Stimulated activated CD8-positive, alpha-beta memory T cell treated with anti-CD3 and anti-CD28 coated beads, Interleukin-7, amount 100 ng/mL, for 1 hour (primary cell): Measurements from ENCODE around the gene MMP7.
"Not testable (repeated sequence)": the region's sequence is repeated elsewhere in the genome, so short reads cannot be mapped to it uniquely, and the experiment has no call there.

Experiments used
- DNase-seq, 2 donors: peaks; one replicate each; pipeline ENCODE4 v3.0.0-alpha.2; 2020; ENCODE audit warnings: low read depth in 2 of 2

The MMP7 gene

GRCh38 chr11:102538932-102539331 lies 8.4 kb upstream of the MMP7 start:
- DNase-seq = no peak

GRCh38 chr11:102534261-102534872 lies 3.8 kb upstream of the MMP7 start:
- DNase-seq = no peak

GRCh38 chr11:102528618-102529017 lies 1.9 kb downstream of the MMP7 start:
- DNase-seq = no peak

- no peak for DNase-seq
Observed at GRCh38 chr11:102527684-102528083, 2.9 kb downstream of the MMP7 start.

DNA sequence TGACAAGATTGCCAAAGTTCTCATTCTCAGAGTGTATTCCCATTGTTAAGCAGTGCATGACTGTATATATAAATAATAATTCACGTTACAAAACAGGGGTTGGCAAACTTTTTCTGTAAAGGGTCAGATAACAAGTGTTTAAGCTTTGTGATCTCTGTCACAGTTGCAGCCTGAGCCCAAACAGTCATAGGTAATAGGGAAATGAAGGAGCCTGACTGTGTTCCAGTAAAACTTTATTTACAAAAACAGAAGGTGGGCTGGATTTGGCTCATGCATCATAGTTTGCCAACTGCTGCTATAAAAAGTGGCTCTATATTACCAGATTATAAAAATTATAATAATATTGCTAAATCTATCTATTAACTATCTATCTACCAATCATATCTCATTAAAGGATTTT lies 3.5 kb downstream of the MMP7 start:
- no peak for DNase-seq

DNA sequence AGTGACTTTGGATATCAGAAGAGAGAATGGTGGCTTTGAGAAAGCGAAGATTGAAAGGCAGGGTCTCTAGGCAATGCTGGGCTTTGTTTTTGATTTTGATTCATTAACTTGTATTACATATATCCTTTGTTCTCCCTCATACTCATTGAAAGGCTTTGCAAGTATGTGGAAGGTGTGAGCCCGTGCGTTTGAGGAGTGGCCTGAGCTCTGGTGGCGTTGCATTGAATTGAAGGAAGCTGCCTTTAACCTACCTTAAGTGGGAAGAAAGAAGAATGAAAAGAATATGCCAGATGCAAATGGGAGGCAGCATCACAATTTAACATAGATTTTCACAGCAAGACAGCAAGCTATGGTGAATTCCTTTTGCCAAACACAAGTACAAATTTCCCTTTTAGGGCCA lies 6.7 kb downstream of the MMP7 start:
- no peak for DNase-seq

GRCh38 chr11:102523189-102523570 lies 7.4 kb downstream of the MMP7 start:
- no peak for DNase-seq

DNA sequence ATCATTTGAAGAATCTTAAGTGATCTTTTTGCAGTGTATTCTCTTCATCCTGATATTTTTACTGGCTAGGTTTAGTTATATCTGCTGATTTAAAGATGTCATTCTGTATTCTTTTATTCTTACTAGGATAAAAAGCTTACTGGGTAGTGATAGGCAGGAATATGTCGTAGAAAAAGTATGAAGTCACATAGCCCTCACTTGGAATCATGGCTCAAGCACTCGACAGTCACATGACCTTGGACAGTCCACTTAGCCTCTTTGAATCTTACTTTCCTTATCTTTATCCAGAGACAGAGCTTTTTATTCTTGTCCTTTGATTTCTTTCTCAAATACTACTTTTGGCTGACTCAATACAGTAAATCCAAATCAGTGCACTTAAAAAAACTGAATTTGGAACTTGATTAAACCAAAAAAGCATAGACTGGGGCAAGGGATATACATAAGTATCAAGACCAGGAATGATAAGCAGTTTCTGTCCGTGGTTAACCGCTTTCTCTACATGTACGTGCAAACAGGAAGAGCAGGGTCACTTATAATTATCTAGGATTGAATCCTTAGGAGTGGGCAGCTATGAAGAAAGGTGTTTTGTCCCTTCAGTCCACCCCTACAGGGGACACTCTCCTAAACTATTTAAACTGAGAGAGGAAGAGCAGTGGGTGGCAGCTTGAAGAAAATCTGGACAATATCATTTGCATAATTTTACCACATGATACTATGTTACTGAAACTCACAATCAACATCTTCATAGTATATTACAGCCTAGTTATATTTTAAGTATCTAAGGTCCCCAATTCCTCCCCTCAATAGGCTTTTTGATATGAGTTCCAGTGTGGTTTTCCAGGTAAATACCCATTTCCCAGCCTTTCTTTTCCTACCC lies 8.0 kb downstream of the MMP7 start:
- no peak for DNase-seq

- no peak for DNase-seq
Observed at GRCh38 chr11:102521121-102521520, 9.4 kb downstream of the MMP7 start.

GRCh38 chr11:102520514-102520913 lies 10.0 kb downstream of the MMP7 start:
- no peak for DNase-seq

GRCh38 chr11:102518296-102519094 lies 12.1 kb downstream of the MMP7 start:
- no peak for DNase-seq

DNA sequence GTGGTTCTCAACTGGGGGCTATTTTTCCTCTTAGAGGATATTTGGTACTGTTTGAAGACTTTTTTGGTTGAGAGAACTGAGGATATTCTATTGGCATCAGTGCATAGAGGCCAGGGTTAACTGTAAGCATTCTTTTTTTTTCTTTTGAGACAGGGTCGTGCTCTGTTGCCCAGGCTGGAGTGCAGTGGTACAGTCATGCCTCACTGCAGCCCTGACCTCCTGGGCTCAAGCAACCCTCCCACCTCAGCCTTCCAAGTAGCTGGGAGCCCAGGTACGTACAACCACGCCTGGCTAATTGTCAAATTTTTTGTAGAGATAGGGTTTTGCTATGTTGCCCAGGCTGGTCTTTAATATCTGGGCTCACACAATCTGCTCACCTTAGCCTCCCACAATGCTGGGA lies 12.9 kb downstream of the MMP7 start:
- DNase-seq = no peak

DNA sequence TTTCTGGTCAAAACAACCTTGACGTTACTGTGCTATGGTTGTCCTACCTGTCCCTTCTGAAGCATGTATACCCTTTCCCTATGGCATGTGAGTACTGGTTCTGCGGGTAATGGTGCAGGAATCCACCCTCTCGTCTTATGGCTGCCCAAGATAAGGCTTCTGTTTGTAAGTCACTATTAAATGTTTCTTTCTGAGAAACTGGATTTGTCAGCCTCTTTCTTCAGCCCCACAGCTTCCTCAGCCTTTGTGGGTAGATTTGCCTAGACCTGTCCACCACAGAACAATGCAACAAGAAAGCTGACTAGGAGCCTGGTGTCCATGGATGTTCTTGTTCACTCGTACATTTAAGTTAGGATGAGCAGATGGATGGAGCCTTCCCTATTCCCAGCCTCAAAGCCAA lies 14.4 kb downstream of the MMP7 start:
- no peak for DNase-seq

DNA sequence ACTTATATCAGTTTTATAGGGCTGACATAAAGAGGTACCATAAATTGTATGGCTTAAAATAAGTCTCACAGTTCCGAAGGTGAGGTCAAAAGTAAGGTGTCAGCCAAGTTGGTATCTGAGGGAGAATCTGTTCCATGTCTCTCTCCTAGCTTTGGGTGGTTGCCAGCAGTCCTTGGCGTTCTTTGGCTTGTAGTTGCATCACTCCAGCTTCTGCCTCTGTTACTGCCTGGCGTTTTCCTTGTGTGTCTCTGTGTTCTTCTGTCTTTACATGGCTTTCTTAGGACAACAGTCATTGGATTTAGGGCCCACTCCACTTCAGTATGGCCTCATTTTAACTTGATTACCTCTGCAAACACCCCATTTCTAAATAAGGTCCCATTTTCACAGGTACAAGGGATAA lies 16.7 kb downstream of the MMP7 start:
- DNase-seq = no peak

- DNase-seq = no peak
Observed at GRCh38 chr11:102510439-102511135, 20.0 kb downstream of the MMP7 start.

DNA sequence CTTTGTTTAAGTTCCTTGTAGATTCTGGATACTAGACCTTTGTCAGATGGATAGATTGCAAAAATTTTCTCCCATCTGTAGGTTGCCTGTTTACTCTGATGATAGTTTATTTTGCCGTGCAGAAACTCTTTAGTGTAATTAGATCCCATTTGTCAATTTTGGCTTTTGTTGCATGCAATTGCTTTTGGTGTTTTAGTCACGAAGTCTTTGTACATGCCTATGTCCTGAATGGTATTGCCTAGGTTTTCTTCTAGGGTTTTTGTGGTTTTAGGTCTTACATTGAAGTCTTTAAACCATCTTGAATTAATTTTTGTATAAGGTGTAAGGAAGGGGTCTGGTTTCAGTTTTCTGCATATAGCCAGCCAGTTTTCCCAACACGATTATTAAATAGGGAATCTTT lies 27.7 kb downstream of the MMP7 start:
- not testable (repeated sequence) for DNase-seq

DNA sequence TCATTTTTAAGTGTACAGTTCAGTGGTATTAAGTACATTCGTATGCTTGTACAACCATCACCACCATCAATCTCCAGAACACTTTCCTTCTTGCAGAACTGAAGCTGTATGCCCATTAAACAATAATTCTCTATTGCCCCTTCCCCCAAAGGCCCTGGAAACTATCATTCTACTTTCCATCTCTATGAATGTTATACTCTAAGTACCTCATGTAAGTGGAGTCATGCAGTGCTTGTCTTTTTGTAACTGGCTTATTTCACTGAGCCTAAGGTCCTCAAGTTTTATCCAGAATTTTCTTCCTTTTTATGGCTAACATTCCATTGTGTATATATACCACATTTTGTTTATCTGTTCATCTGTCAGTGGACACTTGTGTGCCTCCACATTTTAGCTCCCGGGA lies 29.7 kb downstream of the MMP7 start:
- no peak for DNase-seq

DNA sequence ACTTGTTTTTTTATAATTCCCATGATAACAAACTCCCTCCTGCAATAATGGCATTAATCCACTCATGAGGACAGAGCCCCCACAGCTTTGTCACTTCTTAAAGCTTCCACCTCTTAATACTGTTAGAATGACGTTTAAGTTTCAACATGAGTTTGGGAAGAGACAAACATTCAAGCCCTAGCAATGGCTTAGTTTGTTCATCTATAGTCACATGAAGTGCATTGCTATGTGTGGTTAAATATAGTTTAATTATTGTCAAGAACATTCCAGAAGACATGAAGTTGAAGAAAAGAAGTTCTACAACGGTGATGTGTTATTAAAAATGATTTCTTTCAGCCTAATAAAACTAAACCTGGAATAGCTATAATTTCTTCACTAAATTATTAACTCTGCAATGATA lies 30.6 kb downstream of the MMP7 start:
- DNase-seq = no peak

- DNase-seq = no peak
Observed at GRCh38 chr11:102499151-102499550, 31.4 kb downstream of the MMP7 start.

DNA sequence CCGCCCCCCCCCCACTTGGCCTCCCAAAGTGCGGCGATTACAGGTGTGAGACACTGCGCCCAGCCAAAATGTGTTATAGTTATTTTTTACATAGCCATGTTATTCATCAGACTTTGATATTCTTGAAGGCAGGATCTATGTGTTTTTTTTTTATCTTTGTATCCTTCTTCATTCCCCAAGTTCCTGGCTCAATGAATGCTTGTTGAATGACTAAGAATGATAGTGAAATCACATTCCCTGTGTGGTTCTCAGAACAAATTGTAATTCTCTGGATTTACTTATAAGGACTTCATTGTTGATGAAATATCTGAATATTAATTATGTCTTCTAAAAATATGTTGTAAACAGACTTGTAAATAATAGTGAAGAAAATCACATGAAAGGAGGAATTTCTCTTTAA lies 33.5 kb downstream of the MMP7 start:
- no peak for DNase-seq

- peak in 1 of 2 donors; percentile 5 for DNase-seq
Observed at GRCh38 chr11:102495161-102496042, 35.1 kb downstream of the MMP7 start.
